NCI-H187 (cell line): ENCODE data around the gene INTS12.
A peak's percentile ranks its signal among the peaks of the same experiment; 100 is the strongest.

Experiments
- DNase-seq, 2 experiments: peaks; one replicate each; lab custom pipeline; 2025; lab: John Stamatoyannopoulos, UW

The INTS12 gene

DNA sequence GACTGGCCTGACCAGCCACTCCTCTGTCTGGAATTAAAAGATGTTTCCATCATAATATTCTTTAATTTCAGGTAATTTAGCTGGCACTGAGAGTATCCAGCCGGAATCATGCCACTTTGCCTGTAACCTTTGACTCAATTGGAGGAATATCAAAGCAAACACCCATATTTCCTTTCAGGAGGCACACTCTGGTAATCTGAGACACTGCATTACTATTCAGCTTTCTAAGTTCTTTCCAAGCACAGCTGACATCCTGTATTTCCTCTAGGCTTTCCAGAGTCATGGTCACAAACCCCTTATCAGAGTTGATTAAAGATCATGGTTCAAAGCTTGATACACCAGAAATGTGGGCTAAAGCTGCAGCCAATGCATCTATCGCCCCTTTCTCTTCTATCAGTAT lies 29.3 kb downstream of the INTS12 start:
- DNase-seq, result no peak

DNA sequence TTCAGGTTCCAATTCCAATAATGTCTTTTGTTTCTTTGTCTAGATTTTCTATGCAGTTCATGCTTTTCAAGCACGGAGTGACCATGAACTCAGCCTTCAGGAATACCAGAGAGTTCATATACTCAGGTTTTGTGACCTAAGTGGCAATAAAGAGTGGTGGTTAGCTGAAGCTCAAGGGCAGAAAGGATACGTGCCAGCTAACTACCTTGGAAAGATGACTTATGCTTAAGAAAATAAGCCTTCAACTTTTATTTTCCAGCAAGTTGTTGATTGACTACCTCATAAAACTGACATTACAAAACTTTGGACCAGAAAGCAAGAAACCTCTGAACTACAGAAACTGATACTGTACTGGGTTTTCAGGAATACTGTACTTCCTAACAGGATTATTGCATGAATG lies 30.8 kb downstream of the INTS12 start:
- DNase-seq, result no peak

GRCh38 chr4:105674011-105674410 lies 34.5 kb downstream of the INTS12 start:
- no peak for DNase-seq

DNA sequence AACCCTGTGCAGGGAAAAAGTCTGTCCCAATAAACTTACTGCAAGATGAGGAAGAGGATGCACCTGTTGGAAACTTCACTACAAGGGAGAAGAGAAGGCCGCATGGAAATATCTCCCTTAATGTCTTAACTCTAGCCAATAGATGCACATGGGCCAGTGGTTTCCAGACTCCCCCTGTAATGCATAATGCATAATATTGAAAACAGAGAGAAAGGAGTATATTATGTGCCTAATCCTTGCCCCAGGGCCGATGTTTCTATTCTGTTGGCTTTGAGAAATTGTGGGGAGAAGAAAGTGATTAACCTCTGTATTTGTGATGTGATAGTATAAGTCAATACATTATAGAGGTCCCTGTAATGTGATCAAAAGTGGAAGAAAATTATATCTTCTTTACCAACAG lies 37.2 kb downstream of the INTS12 start:
- DNase-seq, result no peak

- DNase-seq, result no peak
Measured at GRCh38 chr4:105670684-105671083, 37.8 kb downstream of the INTS12 start.

DNA sequence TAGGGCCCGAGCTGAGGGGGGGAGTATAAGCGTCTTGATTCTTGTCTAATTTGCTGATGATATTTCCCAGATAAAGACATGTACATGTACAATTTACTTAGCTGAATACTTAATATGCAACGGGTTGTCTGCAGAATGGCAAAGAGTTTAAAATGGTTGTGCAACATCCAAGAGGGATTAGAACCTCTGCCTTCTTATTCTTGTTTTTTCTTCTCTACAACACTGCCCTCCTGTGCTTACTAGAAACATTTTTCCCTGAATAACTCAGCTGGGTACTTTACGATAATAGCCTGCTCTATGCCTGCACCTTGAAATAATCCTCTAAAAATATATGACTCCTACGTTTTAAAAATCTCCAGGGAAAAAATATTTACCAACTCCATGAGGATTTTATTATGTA lies 41.8 kb downstream of the INTS12 start:
- DNase-seq, result no peak

DNA sequence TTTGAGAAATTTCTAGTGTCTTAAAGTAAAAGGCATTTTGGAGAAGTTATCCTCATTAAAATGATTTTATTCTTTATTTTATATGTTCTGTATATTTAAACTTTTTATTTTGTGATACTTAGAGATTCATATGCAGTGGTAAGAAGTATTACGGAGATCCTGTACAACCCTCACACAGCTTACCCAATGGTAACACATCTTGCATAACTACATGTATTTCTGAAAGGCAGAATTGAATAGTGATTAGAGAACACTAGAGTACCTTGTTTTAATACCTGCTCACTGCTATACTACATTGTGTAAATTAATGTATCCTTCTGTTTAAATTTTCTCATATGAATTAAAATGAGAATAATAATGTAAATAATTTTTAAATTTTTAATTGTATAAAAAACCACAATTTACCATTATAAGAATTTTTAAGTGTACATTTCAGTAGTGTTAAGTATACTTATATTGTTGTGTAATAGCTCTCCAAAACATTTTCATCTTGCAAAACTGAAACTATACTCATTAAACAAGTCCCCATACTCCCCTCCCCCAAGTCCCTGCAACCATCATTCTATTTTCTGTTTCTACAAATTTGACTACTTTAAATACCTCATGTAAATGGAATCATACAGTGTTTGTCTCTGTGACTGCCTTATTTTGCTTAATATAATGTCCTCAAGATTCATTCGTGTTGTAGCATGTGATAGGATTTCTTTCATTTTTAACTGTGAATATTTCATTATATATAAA lies 45.4 kb downstream of the INTS12 start:
- no peak for DNase-seq

DNA sequence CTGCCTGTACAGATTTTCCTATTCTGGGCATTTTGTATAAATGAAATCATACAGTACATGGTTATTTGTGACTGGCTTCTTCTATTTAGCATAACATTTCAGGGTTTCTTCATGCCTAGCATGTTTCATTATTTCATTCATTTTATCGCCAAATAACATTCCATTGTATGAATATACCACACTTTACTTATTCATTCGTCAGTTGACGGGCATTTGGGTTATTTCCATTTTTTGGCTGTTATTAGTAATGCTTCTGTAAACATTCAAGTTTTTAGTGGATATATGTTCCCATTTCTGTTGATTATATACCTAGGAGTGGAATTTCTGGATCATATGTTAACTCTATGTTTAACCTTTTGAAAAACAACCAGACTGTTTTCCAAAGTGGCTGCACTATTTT lies 47.5 kb downstream of the INTS12 start:
- DNase-seq, result no peak

- no peak for DNase-seq
Measured at GRCh38 chr4:105659190-105659589, 49.3 kb downstream of the INTS12 start.

DNA sequence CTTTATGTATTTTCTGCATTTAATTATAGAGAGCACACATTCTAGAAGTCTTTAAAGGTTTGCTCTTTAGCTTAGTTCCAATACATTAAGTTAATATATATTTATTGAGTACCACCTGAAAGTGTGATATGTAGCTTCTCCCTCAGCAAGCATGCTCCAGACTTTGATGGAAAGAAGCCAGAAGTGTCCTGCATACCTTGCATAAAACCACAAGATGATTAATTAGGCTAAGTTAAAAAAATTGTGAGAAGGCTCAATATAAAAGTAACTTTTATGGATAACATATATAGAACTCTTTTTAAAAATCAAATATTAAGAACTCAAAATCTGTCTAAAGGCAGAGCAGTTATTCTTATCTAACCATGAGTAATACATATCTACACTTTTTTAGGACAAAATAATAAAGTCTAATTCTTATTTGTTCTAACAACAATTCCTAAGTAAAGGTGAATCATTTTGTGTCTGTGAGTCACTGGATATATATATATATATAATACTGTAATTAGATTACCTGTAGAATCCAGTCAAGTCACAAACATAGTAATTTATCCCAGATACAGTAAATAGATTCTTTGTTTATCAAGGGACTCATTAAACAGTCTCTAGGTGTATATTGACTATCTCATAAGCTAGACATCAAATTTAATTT lies 51.2 kb downstream of the INTS12 start:
- no peak for DNase-seq

- no peak for DNase-seq
Measured at GRCh38 chr4:105652286-105652888, 56.1 kb downstream of the INTS12 start.

GRCh38 chr4:105651884-105652283 lies 56.6 kb downstream of the INTS12 start:
- DNase-seq, result no peak

DNA sequence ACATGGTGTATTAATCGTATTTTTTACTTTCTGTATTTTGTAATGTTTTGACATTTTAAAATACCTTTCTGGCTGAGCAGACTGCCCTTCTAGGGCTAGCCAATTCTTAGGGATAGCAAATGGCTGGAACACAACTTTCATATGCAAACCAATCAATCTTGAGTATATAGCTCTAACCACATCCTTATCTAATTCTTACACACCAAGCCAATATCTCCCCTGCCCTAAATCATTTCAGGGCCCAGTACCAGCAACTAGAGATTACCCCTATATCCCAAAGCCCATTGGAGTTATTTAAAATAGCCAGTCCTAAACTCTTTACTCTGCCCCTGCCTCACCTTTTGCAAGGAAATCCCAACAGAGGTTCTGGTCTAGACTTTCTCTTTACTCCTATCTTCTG lies 58.3 kb downstream of the INTS12 start:
- DNase-seq, result no peak

DNA sequence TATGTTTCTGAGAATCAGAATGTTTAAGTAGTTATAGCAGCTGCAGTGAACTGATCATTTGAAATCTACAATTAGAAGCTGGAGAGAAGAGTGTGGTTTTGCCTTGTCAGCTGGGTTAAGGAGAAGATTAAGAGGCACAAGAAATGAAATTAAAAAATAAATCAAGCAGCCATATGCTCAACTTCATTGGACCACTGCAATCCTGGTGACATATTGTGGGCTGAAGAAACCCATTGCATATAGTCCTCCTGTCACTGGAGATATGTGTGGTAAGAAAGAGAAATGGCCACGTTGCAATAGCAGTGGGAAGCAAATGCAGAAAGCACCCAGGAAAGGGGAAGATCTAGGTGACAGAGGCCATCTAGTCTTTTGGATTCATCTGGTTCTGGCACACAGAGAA lies 63.0 kb downstream of the INTS12 start:
- no peak for DNase-seq

- DNase-seq, result no peak
Measured at GRCh38 chr4:105644257-105644656, 64.2 kb downstream of the INTS12 start.

DNA sequence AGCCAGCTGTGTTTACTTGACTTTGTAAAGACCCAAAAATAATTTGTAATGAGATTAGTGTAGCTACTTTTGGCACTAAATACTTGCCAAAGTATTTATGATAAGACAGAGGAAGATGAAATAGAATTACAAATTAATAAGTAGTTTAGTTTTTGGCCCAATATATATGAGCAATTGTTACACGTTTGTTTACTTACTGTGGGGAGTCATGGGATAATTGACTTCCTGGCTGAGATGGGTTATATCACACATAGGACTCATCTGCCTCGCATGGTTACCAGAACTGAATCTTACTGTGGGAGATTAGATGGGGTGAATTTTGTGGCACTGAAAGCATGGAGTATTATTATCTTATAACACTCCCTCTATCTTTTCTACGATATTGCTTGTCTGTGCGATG lies 66.6 kb downstream of the INTS12 start:
- no peak for DNase-seq

DNA sequence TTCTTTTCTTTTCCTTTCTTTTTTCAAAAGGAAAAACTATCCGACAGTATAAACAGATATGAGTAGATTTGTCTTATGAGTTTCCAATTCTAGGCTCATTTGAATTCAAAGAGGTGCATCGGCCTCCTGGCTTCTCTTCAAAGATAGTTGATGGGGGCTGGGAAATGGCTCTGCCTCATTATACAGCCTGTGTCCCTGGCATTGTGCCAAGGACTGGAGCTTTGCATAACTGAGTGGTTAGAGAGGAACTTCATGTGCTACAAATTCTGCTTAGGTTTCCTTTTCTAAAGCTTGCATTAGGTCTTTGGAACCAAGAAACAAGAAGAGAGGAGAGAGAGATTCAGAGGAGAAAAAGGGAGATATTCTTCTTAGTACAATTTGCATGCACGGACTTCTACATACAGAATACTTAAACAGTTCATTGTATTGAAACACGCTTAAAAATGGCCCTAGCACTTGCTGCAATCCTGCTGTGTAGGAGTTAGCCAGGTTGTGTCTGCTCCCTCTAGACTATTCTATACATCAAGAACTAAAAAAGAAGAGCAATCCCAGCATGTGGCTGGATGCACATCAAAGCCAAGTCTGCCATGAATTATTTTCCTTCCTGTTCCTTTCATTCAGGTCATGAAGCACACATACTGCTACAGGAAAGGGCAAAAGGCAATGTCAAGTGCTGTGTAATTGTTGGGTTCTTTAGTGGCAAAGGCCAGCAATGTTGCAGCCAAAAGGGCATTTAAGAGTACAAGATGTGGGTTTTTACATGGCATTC lies 70.9 kb downstream of the INTS12 start:
- peak; percentile 28 to 52 for DNase-seq

DNA sequence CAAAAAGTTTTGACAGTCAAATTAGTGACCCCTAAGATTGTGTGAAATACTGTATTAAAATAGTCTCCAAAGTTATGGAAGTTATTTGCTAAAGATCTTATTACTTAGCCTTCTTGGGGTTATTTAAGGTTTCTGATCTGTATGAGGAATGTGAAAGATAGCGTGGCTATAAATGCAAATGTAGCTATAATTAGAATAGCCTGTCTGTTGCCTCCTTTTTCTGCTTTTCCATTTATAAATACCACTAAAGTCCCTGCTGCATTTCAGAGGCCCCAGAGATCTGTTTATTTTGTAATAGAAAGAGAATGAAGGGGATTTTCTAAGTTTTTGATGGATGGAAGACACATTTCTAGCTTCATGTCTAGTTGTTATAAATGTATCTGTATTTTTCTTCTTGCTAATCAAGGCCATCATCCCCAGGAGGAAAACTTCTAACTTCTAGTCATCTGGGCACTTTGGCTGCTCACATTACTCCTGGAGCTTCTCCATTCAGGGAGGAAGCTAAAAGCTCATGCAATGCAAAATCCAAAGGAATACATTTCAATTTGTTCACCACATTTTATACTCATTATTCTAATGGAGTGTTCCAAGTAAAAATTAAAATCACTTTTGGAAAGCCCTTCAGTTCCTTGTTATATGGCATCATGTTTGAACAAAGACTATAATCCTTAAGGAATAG lies 73.9 kb downstream of the INTS12 start:
- no peak for DNase-seq

GRCh38 chr4:105633241-105633640 lies 75.2 kb downstream of the INTS12 start:
- no peak for DNase-seq
